ENCODE measurements around the gene CRYBG3. TPM values are rescaled to one million over a fixed set of nuclear protein-coding genes. Genes with fewer than 3 reads are reported as not detected.

CRYBG3 gene
- total RNA-seq, 6 experiments from 2014 or later, result 10.7 to 14.1 (median 12.8) TPM

GRCh38 chr3:97910931-97911351, 89.1 kb downstream of the CRYBG3 start:
- TF ChIP-seq CTCF (IDR thresholded peaks at IDR 0.05), result no peak
- Mint-ChIP-seq H3K4me3 (no peak overlapping the region), H3K36me3 (ENCODE audit: low read depth) (no peaks in the 10 kb centered on the region), H3K27me3 (ENCODE audit: insufficient read depth) (no peaks in the 10 kb centered on the region), H3K4me1 (ENCODE audit: low read depth) (peaks cover 12% of the 10 kb centered on the region), H3K27ac (no peak overlapping the region), H3K9me3 (no peaks in the 10 kb centered on the region)
- no peak for DNase-seq

- Mint-ChIP-seq H3K4me1 (ENCODE audit: low read depth) (peaks cover 12% of the 10 kb centered on the region), H3K36me3 (ENCODE audit: low read depth) (0 out of 2 replicates have a peak, but pooled peaks cover 3% of the 10 kb centered on the region), H3K27ac (no peak overlapping the region), H3K27me3 (ENCODE audit: insufficient read depth) (no peaks in the 10 kb centered on the region), H3K9me3 (no peaks in the 10 kb centered on the region), H3K4me3 (no peak overlapping the region)
- DNase-seq, result no peak
- TF ChIP-seq CTCF (IDR thresholded peaks at IDR 0.05), result no peak
Measured at GRCh38 chr3:97911459-97911858, 89.6 kb downstream of the CRYBG3 start.

- no peak for TF ChIP-seq CTCF (IDR thresholded peaks at IDR 0.05)
- H3K27me3 Mint-ChIP-seq (ENCODE audit: insufficient read depth), result no peaks in the 10 kb centered on the region
- peaks cover 13% of the 10 kb centered on the region; the same call in 1 of the 2 replicates for H3K36me3 Mint-ChIP-seq (ENCODE audit: low read depth)
- peaks cover 17% of the 10 kb centered on the region for H3K4me1 Mint-ChIP-seq (ENCODE audit: low read depth)
- no peak overlapping the region for H3K4me3 Mint-ChIP-seq
- DNase-seq, result peak; percentile 19
- no peaks in the 10 kb centered on the region for H3K9me3 Mint-ChIP-seq
- no peak overlapping the region; the same call in 1 of the 2 replicates for H3K27ac Mint-ChIP-seq
Measured at GRCh38 chr3:97914388-97914787, 92.6 kb downstream of the CRYBG3 start.

GRCh38 chr3:97916576-97916975, 94.8 kb downstream of the CRYBG3 start:
- Mint-ChIP-seq H3K27ac (no peak overlapping the region), H3K4me3 (no peak overlapping the region)
- no peak for TF ChIP-seq CTCF (IDR thresholded peaks at IDR 0.05)

GRCh38 chr3:97917813-97918536, 96.2 kb downstream of the CRYBG3 start:
- H3K36me3 Mint-ChIP-seq (ENCODE audit: low read depth), result peaks cover 27% of the 10 kb centered on the region
- H3K9me3 Mint-ChIP-seq, result no peaks in the 10 kb centered on the region
- H3K27ac Mint-ChIP-seq, result no peak overlapping the region
- peaks cover 17% of the 10 kb centered on the region for H3K4me1 Mint-ChIP-seq (ENCODE audit: low read depth)
- H3K27me3 Mint-ChIP-seq (ENCODE audit: insufficient read depth), result no peaks in the 10 kb centered on the region; the same call in 1 of the 2 replicates
- TF ChIP-seq CTCF (IDR thresholded peaks at IDR 0.05), result no peak
- DNase-seq, result no peak
- no peak overlapping the region for H3K4me3 Mint-ChIP-seq

More at GRCh38 chr3:97916576-97916975, 94.8 kb downstream of the CRYBG3 start:
- DNase-seq, result no peak
- Mint-ChIP-seq H3K9me3 (no peaks in the 10 kb centered on the region), H3K36me3 (ENCODE audit: low read depth) (peaks cover 18% of the 10 kb centered on the region), H3K27me3 (ENCODE audit: insufficient read depth) (no peaks in the 10 kb centered on the region; the same call in 1 of the 2 replicates), H3K4me1 (ENCODE audit: low read depth) (peaks cover 17% of the 10 kb centered on the region)

Data from HFFc6 (cell line).